PC-3 (cell line): Measurements from ENCODE around the gene ARHGAP26. TPM values are rescaled to one million over a fixed set of nuclear protein-coding genes. Genes with fewer than 3 reads are reported as not detected.

ENCODE experiments used
- ATAC-seq: fragments of 200-7000 bp; cut with Tn5 transposase; 2 replicates; pipeline ENCODE4 v1.9.1; 2020; ENCODE audit warnings: mild to moderate bottlenecking, moderate library complexity
- BruUV-seq: library from RNA; stranded (reverse); fragments of 400-500 nt; replicated peaks from 2 replicates; lab custom pipeline; 2021; lab: Mats Ljungman, UMichigan
- CTCF ChIA-PET: fragments of 300-600 bp; sonication (Branson Sonifier 250); formaldehyde crosslinking; loops from one replicate; lab custom pipeline; 2022; ENCODE audit warnings: antibody characterized with exemption; lab: Charles Lee
- POLR2A ChIA-PET: fragments of 300-600 bp; sonication (Branson Sonifier 250); formaldehyde crosslinking; loops from one replicate; lab custom pipeline; 2022; ENCODE audit warnings: antibody characterized with exemption; ENCODE audit not compliant: unreplicated experiment; lab: Charles Lee
- DNase-seq: peaks from one replicate; pipeline ENCODE4 v3.0.0-alpha.2; 2015
- H2AFZ ChIP-seq: fragments of 300-600 bp; sonication (generic); 2 replicates; pipeline ENCODE4 v1.6.0; 2016; ENCODE audit warnings: antibody characterized with exemption, low read length
- H3F3A ChIP-seq: fragments of 300-600 bp; sonication (generic); one replicate; pipeline ENCODE4 v1.6.0; 2017; ENCODE audit warnings: antibody characterized with exemption, low read length, control low read depth, mild to moderate bottlenecking; ENCODE audit not compliant: unreplicated experiment
- H3K27ac ChIP-seq: fragments of 300-600 bp; sonication (generic); 2 replicates; pipeline ENCODE4 v1.5.1; 2016; ENCODE audit warnings: mild to moderate bottlenecking, low read length
- H3K27me3 ChIP-seq: fragments of 300-600 bp; sonication (generic); 2 replicates; pipeline ENCODE4 v1.6.1; 2016; ENCODE audit warnings: low read length, mixed read lengths
- H3K36me3 ChIP-seq: fragments of 300-600 bp; sonication (generic); 2 replicates; pipeline ENCODE4 v1.6.1; 2016; ENCODE audit warnings: low read depth, mixed run types, low read length, mixed read lengths
- H3K4me1 ChIP-seq: fragments of 300-600 bp; sonication (generic); 2 replicates; pipeline ENCODE4 v1.5.1; 2016; ENCODE audit warnings: low read length; ENCODE audit not compliant: insufficient read depth
- H3K4me2 ChIP-seq: fragments of 300-600 bp; sonication (generic); 2 replicates; pipeline ENCODE4 v1.6.0; 2016; ENCODE audit warnings: low read length
- H3K4me3 ChIP-seq: fragments of 300-600 bp; sonication (generic); 2 replicates; pipeline ENCODE4 v1.5.1; 2016; ENCODE audit warnings: mild to moderate bottlenecking, low read length, mixed read lengths
- H3K79me2 ChIP-seq: fragments of 300-600 bp; sonication (generic); 2 replicates; pipeline ENCODE4 v1.6.1; 2017; ENCODE audit warnings: low read length, mixed read lengths
- H3K9ac ChIP-seq: fragments of 300-600 bp; sonication (generic); 2 replicates; pipeline ENCODE4 v1.6.0; 2016; ENCODE audit warnings: mild to moderate bottlenecking, low read length
- H3K9me2 ChIP-seq: fragments of 300-600 bp; sonication (generic); replicated peaks from 2 replicates; pipeline ENCODE4 v1.6.1; 2016; ENCODE audit warnings: mixed run types, low read length, mixed read lengths
- H3K9me3 ChIP-seq: fragments of 300-600 bp; sonication (generic); 2 replicates; pipeline ENCODE4 v1.6.1; 2016; ENCODE audit warnings: low read length, mixed read lengths
- H4K20me1 ChIP-seq: fragments of 300-600 bp; sonication (generic); 2 replicates; pipeline ENCODE4 v1.6.1; 2016; ENCODE audit warnings: low read length, mixed read lengths
- EZH2 ChIP-seq: fragments of 300-600 bp; sonication (generic); IDR thresholded peaks from one replicate; pipeline ENCODE4 v1.6.1; 2017; ENCODE audit warnings: antibody characterized with exemption, mild to moderate bottlenecking, low read length; ENCODE audit not compliant: unreplicated experiment
- EZH2phosphoT487 ChIP-seq: fragments of 300-600 bp; sonication (generic); IDR thresholded peaks from 2 replicates; pipeline ENCODE4 v1.6.1; 2018; ENCODE audit warnings: mild to moderate bottlenecking, antibody characterized with exemption, low read length, borderline replicate concordance
- intact Hi-C: fragments of 100-400 bp; cut with micrococcal nuclease; formaldehyde crosslinking; loops from 2 replicates; pipeline ENCODE4 v1.9.0; 2023
- total RNA-seq: library from RNA; depleted of rRNA; stranded (reverse); fragments of >200 nt; gene quantifications from 2 replicates; pipeline ENCODE4 v1.2.3, GENCODE V29; 2014
- TF ChIP-seq, protein P1 (sequence below): fragments of 300-600 bp; sonication (generic); conservative IDR thresholded peaks from 2 replicates; pipeline ENCODE4 v1.5.1; 2017; ENCODE audit warnings: antibody characterized with exemption, low read depth, mild to moderate bottlenecking, low read length

The ARHGAP26 gene
- total RNA-seq, 1 experiment from 2014 or later: 11.7 TPM

DNA sequence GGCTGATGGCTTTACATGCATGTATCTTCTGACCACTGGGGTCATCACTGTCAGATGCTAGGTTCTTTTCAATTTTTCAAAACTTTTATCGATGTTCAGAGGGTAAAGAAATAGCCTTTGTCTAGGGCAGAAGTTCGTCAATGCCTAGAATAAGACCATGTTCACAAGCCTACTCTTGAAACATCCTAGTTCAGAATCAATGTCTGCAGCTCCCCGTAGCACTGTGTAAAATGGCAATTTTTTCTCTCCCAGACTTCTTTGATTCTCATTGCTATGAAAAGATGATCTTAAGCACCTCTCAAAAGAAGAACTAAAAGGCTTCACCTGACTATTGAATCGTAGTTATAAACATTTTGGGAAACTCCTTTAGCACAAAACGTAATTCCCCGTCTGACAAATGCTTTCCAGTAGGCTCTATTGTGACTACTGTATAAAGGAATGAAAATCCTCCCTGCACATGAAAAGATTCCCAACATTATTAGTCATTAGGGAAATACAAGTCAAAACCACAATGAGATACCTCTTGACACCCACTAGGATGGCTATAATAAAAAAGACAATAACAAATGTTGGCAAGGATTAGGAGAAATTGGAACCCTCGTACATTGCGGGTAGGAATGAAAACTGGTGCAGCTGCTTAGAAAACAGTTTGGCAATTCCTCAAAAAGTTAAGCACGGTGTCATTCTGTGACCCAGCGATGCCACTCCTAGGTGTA lies 263.5 kb downstream of the ARHGAP26 start:
- TF ChIP-seq, protein P1, sequence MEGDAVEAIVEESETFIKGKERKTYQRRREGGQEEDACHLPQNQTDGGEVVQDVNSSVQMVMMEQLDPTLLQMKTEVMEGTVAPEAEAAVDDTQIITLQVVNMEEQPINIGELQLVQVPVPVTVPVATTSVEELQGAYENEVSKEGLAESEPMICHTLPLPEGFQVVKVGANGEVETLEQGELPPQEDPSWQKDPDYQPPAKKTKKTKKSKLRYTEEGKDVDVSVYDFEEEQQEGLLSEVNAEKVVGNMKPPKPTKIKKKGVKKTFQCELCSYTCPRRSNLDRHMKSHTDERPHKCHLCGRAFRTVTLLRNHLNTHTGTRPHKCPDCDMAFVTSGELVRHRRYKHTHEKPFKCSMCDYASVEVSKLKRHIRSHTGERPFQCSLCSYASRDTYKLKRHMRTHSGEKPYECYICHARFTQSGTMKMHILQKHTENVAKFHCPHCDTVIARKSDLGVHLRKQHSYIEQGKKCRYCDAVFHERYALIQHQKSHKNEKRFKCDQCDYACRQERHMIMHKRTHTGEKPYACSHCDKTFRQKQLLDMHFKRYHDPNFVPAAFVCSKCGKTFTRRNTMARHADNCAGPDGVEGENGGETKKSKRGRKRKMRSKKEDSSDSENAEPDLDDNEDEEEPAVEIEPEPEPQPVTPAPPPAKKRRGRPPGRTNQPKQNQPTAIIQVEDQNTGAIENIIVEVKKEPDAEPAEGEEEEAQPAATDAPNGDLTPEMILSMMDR: no peak
- no peak for TF ChIP-seq EZH2phosphoT487
- no peak for TF ChIP-seq EZH2
- intact Hi-C loops: loop anchor here (1.0 to 10.0 kb wide), 4 partner anchors 28 to 369 kb away; partner anchors contain the start of gene NR3C1
- Histone ChIP-seq H3K9ac (peak overlapping the region; percentile 60), H3K4me2 (peak overlapping the region; percentile 66), H3K9me2 (no peaks in the 10 kb centered on the region), H3K79me2 (no peaks in the 10 kb centered on the region), H3K9me3 (no peaks in the 10 kb centered on the region), H3K36me3 (no peaks in the 10 kb centered on the region), H4K20me1 (no peaks in the 10 kb centered on the region), H2AFZ (no peak overlapping the region), H3K27me3 (no peaks in the 10 kb centered on the region), H3K4me3 (no peak overlapping the region), H3K27ac (peak overlapping the region; percentile 89), H3F3A (no peaks in the 10 kb centered on the region), H3K4me1 (peaks cover 39% of the 10 kb centered on the region)
- ChIA-PET POLR2A (no interaction called here), CTCF (no interaction called here)
- DNase-seq: peak; percentile 90
- ATAC-seq: peak; percentile 85
- BruUV-seq: no TSS peak

DNA sequence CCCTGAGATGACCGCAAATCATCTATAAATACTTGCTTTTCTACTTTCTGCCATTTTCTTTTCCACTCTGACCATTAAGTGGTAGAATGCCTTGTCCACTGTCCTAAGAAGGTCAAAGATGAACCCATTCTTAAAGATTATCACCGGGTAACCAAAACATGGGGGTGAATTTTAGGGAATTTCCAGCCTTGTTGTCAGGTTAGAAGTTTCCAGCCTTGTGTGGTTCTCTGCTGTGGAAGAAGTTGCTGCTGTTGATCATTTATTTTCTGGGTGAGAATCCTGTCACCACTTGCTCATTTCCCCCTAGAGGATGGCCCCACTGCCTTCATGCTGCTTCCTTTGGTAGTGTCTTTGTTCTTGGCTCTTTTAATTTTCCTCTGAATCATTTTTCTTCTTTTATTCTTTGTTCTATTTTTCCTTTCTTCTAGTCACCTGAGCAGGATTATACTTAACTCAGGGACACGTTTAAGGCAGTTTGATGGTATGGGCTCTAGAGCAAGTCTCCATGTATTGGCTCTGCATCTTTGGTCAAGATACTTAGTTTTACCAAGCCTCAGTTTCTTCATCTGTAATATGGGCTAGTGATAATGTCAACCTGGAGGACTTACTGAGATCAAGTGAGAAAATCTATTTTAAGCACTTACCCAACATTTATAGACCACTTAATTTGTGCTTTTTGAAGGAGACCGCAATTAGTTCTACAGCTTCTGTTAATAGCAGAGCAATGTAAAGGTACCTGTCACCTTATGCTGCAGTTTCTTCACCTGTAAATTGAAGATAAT lies 266.2 kb downstream of the ARHGAP26 start:
- Histone ChIP-seq H3K9me2 (no peaks in the 10 kb centered on the region), H3K4me1 (peaks cover 51% of the 10 kb centered on the region), H3K9me3 (no peaks in the 10 kb centered on the region), H3K27ac (no peak overlapping the region), H3F3A (no peaks in the 10 kb centered on the region), H3K36me3 (no peaks in the 10 kb centered on the region), H3K79me2 (no peaks in the 10 kb centered on the region), H3K4me2 (no peak overlapping the region), H3K4me3 (no peak overlapping the region), H2AFZ (no peak overlapping the region), H3K9ac (no peak overlapping the region), H4K20me1 (no peaks in the 10 kb centered on the region), H3K27me3 (no peaks in the 10 kb centered on the region)
- DNase-seq (no peak), ATAC-seq (no peak)
- CTCF ChIA-PET: no interaction called here
- POLR2A ChIA-PET: no interaction called here
- TF ChIP-seq EZH2phosphoT487 (no peak), EZH2 (no peak)
- TF ChIP-seq, protein P1: no peak
- intact Hi-C loops: loop anchor here (10.0 kb wide), 1 partner anchor 278 kb away; no protein-coding TSS in a partner anchor
- BruUV-seq: no TSS peak

DNA sequence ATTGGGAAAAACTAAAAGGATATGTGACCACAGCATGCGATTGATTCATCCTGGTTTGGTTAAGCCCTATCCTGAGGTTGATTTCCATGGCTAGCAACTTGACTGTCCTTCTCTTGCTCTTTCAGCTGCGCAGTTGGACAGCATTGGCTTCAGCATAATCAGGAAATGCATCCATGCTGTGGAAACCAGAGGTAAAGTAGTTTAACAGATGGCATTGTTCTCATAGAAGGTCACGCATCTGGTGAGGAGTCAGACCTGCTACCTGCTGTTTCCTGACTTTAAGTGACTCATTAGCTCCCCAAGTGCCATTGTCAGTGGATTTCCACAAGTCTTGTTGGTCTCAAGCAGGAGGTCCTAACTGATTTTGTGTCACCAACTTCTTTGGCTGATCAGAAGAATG lies 266.9 kb downstream of the ARHGAP26 start:
- no peak overlapping the region for H3K27ac ChIP-seq
- H3K9me3 ChIP-seq: no peaks in the 10 kb centered on the region
- H3K27me3 ChIP-seq: no peaks in the 10 kb centered on the region
- H2AFZ ChIP-seq: no peak overlapping the region
- TF ChIP-seq EZH2phosphoT487: no peak
- no peak for TF ChIP-seq EZH2
- TF ChIP-seq, protein P1: no peak
- no peaks in the 10 kb centered on the region for H3K36me3 ChIP-seq
- no peaks in the 10 kb centered on the region for H4K20me1 ChIP-seq
- DNase-seq: peak; percentile 19
- intact Hi-C loops: loop anchor here (10.0 kb wide), 1 partner anchor 278 kb away; no protein-coding TSS in a partner anchor
- ChIA-PET POLR2A (no interaction called here), CTCF (no interaction called here)
- H3K4me1 ChIP-seq: peaks cover 54% of the 10 kb centered on the region
- no peak overlapping the region for H3K9ac ChIP-seq
- ATAC-seq: no peak
- no peaks in the 10 kb centered on the region for H3K9me2 ChIP-seq
- no peak overlapping the region for H3K4me3 ChIP-seq
- no TSS peak for BruUV-seq
- no peak overlapping the region for H3K4me2 ChIP-seq
- no peaks in the 10 kb centered on the region for H3F3A ChIP-seq
- no peaks in the 10 kb centered on the region for H3K79me2 ChIP-seq
